Bronchial epithelial cell (primary cell): ENCODE measurements around the gene PAQR4. TPM values are rescaled to one million over a fixed set of nuclear protein-coding genes. Genes with fewer than 3 reads are reported as not detected.
A peak's percentile ranks its signal among the peaks of the same experiment; 100 is the strongest.
"Not testable (repeated sequence)": the region's sequence is repeated elsewhere in the genome, so short reads cannot be mapped to it uniquely, and the experiment has no call there.

Experiments used
- DNase-seq: peaks from one replicate; pipeline ENCODE4 v3.0.0-alpha.2; 2010; ENCODE audit warnings: low read depth
- FAIRE-seq: peaks from 2 replicates; lab custom pipeline; 2011; peaks lifted over from hg19 to GRCh38; lab: Jason Lieb, UNC
- H3K27me3 ChIP-seq: 2 replicates; pipeline ENCODE4 v1.5.1; 2011; ENCODE audit warnings: low read length; ENCODE audit not compliant: control insufficient read depth, insufficient read depth
- H3K36me3 ChIP-seq: 2 replicates; pipeline ENCODE4 v1.5.1; 2011; ENCODE audit warnings: low read length; ENCODE audit not compliant: control insufficient read depth, insufficient read depth
- H3K4me3 ChIP-seq: 2 replicates; pipeline ENCODE4 v1.5.1; 2011; ENCODE audit warnings: mild to moderate bottlenecking, low read depth, low read length, control low read depth
- CTCF ChIP-seq: IDR thresholded peaks from 2 replicates; pipeline ENCODE4 v1.5.1; 2011; ENCODE audit warnings: mild to moderate bottlenecking, moderate library complexity, low read length, control low read depth, inconsistent platforms; ENCODE audit not compliant: insufficient read depth, severe bottlenecking
- total RNA-seq: library from RNA; depleted of rRNA; stranded (reverse); fragments of >200 nt; gene quantifications from 2 replicates; pipeline ENCODE4 v1.2.1, GENCODE V29; 2014

Gene PAQR4
- total RNA-seq, 1 donor from 2014 or later: 5.3 TPM

DNA sequence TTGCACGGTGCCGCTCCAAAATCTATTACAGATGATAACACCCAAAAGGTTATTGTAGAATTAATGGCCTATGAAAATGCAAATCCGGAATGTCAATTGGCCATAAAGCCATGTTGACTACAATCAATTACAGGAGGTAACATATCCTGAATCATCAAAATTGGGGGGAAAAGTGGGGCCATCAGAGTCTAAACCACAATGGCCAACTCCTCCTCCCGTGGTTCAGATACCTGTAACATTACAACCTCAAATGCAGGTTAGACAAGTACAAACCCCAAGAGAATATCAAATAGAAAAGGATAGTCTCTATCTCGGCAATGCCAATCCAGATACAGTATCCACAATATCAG lies 42.5 kb upstream of the PAQR4 start:
- no peak for TF ChIP-seq CTCF
- H3K27me3 ChIP-seq: no peaks in the 10 kb centered on the region
- no peak for DNase-seq
- FAIRE-seq: no peak
- H3K36me3 ChIP-seq: peaks cover 24% of the 10 kb centered on the region
- no peak overlapping the region for H3K4me3 ChIP-seq

- TF ChIP-seq CTCF: peak; percentile 86
- DNase-seq (peak; percentile 82), FAIRE-seq (no peak)
- H3K4me3 ChIP-seq: no peak overlapping the region
- no peaks in the 10 kb centered on the region for H3K27me3 ChIP-seq
- peaks cover 24% of the 10 kb centered on the region for H3K36me3 ChIP-seq
Measured at GRCh38 chr16:2927010-2927646, 42.0 kb upstream of the PAQR4 start.

DNA sequence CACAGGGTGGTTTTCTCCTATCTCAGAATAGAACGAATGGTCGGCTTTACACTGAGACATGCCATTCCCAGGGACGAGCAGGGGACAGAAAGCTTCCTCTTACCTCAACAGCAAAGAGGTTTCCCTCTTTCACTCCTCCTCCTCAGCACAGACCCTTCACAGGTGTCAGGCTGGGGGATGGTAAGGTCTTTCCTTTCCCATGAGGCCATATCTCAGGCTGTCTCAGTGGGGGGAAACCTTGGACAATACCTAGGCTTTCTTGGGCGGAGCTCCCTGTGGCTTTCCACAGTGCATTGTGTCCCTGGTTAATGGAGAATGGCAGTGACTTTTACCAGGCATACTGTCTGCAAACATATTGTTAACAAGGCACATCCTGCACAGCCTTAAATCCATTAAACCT lies 41.0 kb upstream of the PAQR4 start:
- DNase-seq, FAIRE-seq, H3K4me3 ChIP-seq, H3K27me3 ChIP-seq: not testable (repeated sequence)
- H3K36me3 ChIP-seq: peaks cover 24% of the 10 kb centered on the region

DNA sequence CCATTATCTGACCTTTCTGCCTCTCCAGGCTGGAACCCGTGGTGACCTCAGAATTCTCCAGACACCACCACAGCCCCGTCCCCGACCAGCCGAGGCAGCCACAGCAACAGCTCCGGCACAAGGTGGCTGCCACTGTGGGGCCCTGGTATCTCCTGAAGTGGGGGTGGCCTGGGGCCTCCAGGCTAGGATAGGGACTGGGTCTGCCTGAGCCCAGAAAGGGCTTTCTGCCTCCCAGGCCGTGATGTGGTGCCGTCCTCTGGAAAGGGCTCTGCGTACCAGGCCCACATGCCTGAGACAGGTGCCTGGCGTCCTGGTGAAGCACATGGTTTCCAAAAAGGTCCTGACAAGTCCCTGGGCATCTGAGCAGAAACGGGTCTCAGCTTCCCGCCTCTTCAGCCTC lies 40.4 kb upstream of the PAQR4 start:
- H3K36me3 ChIP-seq: peaks cover 27% of the 10 kb centered on the region
- DNase-seq (no peak), FAIRE-seq (no peak)
- H3K4me3 ChIP-seq: no peak overlapping the region
- H3K27me3 ChIP-seq: no peaks in the 10 kb centered on the region
- no peak for TF ChIP-seq CTCF

GRCh38 chr16:2929693-2930092 lies 39.5 kb upstream of the PAQR4 start:
- no peak for TF ChIP-seq CTCF
- FAIRE-seq (no peak), DNase-seq (no peak)
- Histone ChIP-seq H3K4me3 (no peak overlapping the region), H3K36me3 (peaks cover 31% of the 10 kb centered on the region), H3K27me3 (no peaks in the 10 kb centered on the region)

DNA sequence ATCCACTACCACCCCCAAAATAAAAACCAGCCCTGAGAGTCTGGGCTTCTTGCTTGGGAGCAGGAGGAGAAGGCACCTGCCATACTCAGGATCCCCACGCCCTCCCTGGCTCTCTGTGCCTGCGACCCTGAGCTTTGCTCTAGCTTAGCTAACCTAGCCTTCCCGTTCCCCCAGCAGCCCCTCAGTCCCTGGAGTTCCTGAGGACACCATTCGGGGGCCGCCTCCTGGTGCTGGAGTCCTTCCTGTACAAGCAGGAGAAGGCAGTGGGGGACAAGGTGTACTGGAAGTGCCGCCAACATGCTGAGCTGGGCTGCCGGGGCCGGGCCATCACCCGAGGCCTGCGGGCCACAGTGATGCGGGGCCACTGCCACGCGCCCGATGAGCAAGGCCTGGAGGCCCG lies 38.9 kb upstream of the PAQR4 start:
- DNase-seq: no peak
- Histone ChIP-seq H3K36me3 (peaks cover 33% of the 10 kb centered on the region), H3K4me3 (no peak overlapping the region), H3K27me3 (no peaks in the 10 kb centered on the region)
- no peak for FAIRE-seq
- no peak for TF ChIP-seq CTCF

GRCh38 chr16:2931231-2931914 lies 37.8 kb upstream of the PAQR4 start:
- not testable (repeated sequence) for DNase-seq, H3K27me3 ChIP-seq, FAIRE-seq, H3K4me3 ChIP-seq
- H3K36me3 ChIP-seq: peaks cover 35% of the 10 kb centered on the region
